Right atrium auricular region (tissue), 2 donors: ENCODE results near the gene B4GALT7. TPM values are rescaled to one million over a fixed set of nuclear protein-coding genes. Genes with fewer than 3 reads are reported as not detected.
"Not testable (repeated sequence)": the region's sequence is repeated elsewhere in the genome, so short reads cannot be mapped to it uniquely, and the experiment has no call there.

Experiments
- DNase-seq: peaks from one replicate; pipeline ENCODE4 v3.0.0-alpha.2; 2019; ENCODE audit warnings: low spot score
- H3K27ac ChIP-seq, 2 donors: fragments of 200-600 bp; sonication (generic); 1 replicate in 1 of 2; 2 replicates in 1 of 2; pipeline ENCODE4 v1.5.1; 2016 to 2019
- H3K27me3 ChIP-seq, 2 donors: fragments of 200-600 bp; sonication (generic); one replicate each; pipeline versions ENCODE4 v1.5.1 to v1.6.0; 2017 to 2019
- H3K36me3 ChIP-seq: fragments of 200-600 bp; sonication (generic); one replicate; pipeline ENCODE4 v1.5.1; 2016
- H3K4me1 ChIP-seq, 2 donors: fragments of 200-600 bp; sonication (generic); one replicate each; pipeline versions ENCODE4 v1.5.1 to v1.6.0; 2017 to 2019
- H3K4me3 ChIP-seq, 2 donors: fragments of 200-600 bp; sonication (generic); 1 replicate in 1 of 2; 2 replicates in 1 of 2; pipeline ENCODE4 v1.5.1; 2017 to 2019; ENCODE audit warnings: mild to moderate bottlenecking in 1 of 2, moderate library complexity in 1 of 2
- H3K9me3 ChIP-seq, 2 donors: fragments of 200-600 bp; sonication (generic); one replicate each; pipeline ENCODE4 v1.5.1; 2019
- total RNA-seq, 2 donors: library from RNA; depleted of rRNA; stranded (reverse); fragments of >200 nt; gene quantifications; one replicate each; pipeline ENCODE4 v1.1.0, GENCODE V29; 2016
- TF ChIP-seq, protein P1 (sequence below), 2 donors: fragments of 200-600 bp; sonication (generic); IDR thresholded peaks; one replicate each; pipeline ENCODE4 v1.5.1; 2019; ENCODE audit warnings: antibody characterized with exemption in 2 of 2

B4GALT7 gene
- total RNA-seq, 2 donors from 2014 or later: 12.2 to 21.3 TPM

DNA sequence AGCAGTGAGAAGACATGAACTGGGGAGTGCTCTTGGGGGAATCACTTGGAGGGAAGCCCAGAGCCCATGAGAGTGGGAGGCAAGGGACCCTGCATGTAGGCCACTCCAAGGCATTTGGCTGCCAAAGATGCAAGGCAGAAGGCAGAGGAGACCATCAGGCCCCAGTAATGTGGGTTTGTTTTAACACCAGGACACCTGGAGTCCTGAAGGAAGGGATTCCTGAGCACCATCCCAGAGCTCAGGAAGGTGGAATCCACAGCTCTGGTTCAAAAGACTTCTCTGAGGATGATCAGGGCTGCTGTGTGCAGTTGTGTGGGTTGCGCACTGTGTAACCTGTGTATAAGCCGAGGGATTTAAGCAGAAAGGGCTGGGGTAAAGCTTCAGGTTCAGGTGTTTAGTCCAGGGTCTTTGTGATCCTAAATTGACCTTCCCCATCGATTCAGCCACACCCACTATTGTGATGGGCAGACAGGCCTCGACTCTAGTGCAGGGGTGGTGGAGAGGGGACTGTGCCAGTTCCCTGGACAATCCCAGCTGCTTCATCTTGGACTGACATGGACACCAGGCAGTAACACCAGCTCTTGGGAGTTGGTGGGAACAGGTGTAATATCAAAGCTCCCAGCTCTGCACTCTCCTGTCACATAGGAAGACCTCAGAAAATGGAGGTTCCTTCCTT is 11.0 kb downstream of the B4GALT7 start:
- Histone ChIP-seq H3K27ac (no peak overlapping the region), H3K9me3 (no peaks in the 10 kb centered on the region), H3K4me3 (no peak overlapping the region), H3K27me3 (no peaks in the 10 kb centered on the region), H3K36me3 (no peaks in the 10 kb centered on the region), H3K4me1 (peaks cover 0 to 9% of the 10 kb centered on the region in 2 donors)
- peak; percentile 44 for DNase-seq
- TF ChIP-seq, protein P1, sequence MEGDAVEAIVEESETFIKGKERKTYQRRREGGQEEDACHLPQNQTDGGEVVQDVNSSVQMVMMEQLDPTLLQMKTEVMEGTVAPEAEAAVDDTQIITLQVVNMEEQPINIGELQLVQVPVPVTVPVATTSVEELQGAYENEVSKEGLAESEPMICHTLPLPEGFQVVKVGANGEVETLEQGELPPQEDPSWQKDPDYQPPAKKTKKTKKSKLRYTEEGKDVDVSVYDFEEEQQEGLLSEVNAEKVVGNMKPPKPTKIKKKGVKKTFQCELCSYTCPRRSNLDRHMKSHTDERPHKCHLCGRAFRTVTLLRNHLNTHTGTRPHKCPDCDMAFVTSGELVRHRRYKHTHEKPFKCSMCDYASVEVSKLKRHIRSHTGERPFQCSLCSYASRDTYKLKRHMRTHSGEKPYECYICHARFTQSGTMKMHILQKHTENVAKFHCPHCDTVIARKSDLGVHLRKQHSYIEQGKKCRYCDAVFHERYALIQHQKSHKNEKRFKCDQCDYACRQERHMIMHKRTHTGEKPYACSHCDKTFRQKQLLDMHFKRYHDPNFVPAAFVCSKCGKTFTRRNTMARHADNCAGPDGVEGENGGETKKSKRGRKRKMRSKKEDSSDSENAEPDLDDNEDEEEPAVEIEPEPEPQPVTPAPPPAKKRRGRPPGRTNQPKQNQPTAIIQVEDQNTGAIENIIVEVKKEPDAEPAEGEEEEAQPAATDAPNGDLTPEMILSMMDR (IDR thresholded peaks at IDR 0.05): no peak

DNA sequence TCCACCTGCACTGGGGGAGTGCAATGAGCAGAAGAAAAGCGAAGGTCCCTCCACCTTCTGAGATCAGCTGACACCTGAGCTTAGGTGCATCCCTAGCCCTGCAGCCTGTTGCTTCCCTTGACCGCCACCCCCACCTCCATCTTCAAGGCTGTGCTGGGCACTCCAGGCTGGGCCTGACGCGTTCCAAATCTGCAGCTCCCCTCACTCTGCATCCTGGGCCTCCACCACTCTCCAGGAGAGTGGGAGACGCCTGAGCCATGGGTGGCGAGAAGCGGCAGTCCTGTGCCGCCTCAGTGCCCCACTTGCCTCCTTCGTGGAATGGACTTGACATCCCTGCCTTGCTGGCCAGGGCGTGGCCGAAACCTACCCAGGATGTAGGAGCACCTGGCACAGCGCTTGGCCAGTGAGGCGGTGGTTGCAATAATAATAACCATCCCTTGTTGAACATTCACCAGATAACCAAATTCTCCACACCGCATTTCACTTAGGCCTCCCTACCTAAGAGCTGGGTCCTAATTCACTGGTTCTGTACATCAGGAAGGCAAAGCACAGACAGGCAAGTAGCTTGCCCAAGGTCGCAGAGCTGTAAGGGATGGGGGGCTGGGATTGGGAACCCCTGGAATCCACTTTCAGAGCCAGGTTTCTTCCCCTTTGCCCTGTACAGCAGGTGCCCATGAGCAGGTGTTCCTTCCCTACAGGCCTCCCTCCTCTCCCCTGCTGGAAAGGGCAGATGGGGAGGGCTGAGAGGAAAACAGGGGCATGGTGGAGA is 11.7 kb downstream of the B4GALT7 start:
- H3K36me3 ChIP-seq: no peaks in the 10 kb centered on the region
- peak; percentile 43 for DNase-seq
- no peaks in the 10 kb centered on the region for H3K9me3 ChIP-seq
- no peak overlapping the region for H3K4me3 ChIP-seq
- TF ChIP-seq, protein P1 (IDR thresholded peaks at IDR 0.05): no peak
- no peaks in the 10 kb centered on the region for H3K27me3 ChIP-seq
- no peak overlapping the region for H3K27ac ChIP-seq
- H3K4me1 ChIP-seq: peaks cover 0 to 9% of the 10 kb centered on the region in 2 donors

DNA sequence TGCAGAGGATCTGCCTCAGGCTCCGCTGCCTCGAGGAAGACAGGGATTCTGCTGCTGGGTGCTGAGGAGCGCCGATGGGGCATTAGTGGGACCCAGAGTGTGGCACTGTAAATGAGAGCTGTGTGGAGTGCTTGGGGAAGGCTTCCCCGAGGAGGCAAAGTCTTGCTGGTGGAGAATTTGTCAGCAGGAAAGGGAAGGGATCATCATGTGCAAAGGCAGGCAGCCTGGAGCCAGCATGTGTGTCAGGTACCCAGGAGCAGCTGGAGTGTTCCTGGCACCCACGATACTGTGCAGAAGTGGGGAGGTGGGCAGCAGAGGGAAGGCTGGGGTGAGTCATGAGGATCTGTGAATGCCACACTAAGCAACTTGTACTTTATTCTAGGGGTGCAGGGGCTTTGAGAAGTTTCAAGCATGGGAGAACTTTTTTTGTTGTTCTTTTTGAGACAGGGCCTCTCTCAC is 12.3 kb downstream of the B4GALT7 start:
- TF ChIP-seq, protein P1 (IDR thresholded peaks at IDR 0.05): no peak
- peak; percentile 44 for DNase-seq
- no peaks in the 10 kb centered on the region for H3K27me3 ChIP-seq

DNA sequence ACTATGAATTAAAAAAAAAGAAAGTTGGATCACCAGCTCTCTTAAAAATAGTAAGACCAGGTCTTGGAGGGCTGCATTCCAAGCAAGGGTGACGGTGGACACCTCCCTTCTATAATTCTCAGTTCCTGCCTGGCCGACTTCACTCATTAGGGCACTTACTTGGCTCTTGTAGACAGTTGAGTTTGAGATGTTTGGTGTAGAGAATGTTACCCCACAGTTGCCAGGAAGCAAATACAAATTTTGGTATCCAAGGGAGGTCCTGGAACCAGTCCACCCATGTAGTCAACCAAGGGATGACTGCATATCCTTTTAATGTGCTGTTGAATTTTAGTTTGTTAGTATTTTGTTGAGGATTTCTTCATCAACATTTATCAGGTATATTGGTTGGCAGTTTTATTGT is 20.6 kb downstream of the B4GALT7 start:
- TF ChIP-seq, protein P1 (IDR thresholded peaks at IDR 0.05): no peak
- H3K27me3 ChIP-seq: no peaks in the 10 kb centered on the region

More for the DNA sequence above, 12.3 kb downstream of the B4GALT7 start:
- Histone ChIP-seq H3K4me1 (peaks cover 0 to 6% of the 10 kb centered on the region in 2 donors), H3K27ac (no peak overlapping the region), H3K9me3 (no peaks in the 10 kb centered on the region), H3K4me3 (no peak overlapping the region), H3K36me3 (no peaks in the 10 kb centered on the region)

DNA sequence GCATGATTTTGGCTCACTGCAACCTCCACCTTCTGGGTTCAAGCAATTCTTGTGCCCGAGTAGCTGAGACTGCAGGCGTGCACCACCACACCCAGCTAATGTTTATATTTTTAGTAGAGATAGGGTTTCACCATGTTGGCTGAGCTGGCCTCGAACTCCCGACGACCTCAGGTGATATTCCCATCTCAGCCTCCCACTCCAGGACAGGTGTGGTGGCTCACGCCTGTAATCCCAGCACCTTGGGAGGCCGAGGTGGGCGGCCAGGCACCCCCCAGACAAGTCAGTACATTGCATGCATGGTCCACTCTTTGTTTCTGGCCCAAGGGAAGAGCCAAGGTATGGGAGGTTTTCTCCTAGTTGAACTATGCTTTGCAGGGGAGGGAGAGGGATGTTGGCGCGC is 24.2 kb downstream of the B4GALT7 start:
- not testable (repeated sequence) for H3K4me1 ChIP-seq, H3K36me3 ChIP-seq, H3K9me3 ChIP-seq, H3K4me3 ChIP-seq, H3K27me3 ChIP-seq, DNase-seq, H3K27ac ChIP-seq

More for the DNA sequence above, 20.6 kb downstream of the B4GALT7 start:
- Histone ChIP-seq H3K27ac (no peak overlapping the region), H3K4me1 (no peaks in the 10 kb centered on the region), H3K4me3 (no peak overlapping the region), H3K9me3 (no peaks in the 10 kb centered on the region), H3K36me3 (peaks cover 20% of the 10 kb centered on the region)
- no peak for DNase-seq

DNA sequence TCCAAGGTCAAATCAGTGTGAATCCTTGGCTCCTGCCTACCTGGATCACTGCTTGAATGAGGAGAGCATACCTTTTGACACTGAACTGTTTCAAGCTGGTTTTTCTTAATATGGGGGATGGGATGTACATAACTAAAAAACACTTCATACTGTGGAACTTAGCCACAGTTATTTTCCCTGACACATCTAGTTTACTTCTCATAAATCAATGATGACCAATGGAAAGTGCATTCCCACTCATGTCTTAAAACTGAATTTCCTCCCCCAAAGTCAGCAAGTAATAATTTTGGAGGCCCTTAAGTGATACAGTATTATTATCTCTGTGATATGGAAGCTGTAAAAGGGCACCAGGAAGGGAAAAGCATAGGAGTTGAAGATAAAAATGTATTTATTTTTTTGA is 30.3 kb downstream of the B4GALT7 start:
- H3K4me1 ChIP-seq, H3K4me3 ChIP-seq, H3K27me3 ChIP-seq, H3K9me3 ChIP-seq, H3K27ac ChIP-seq, DNase-seq, H3K36me3 ChIP-seq: not testable (repeated sequence)

DNA sequence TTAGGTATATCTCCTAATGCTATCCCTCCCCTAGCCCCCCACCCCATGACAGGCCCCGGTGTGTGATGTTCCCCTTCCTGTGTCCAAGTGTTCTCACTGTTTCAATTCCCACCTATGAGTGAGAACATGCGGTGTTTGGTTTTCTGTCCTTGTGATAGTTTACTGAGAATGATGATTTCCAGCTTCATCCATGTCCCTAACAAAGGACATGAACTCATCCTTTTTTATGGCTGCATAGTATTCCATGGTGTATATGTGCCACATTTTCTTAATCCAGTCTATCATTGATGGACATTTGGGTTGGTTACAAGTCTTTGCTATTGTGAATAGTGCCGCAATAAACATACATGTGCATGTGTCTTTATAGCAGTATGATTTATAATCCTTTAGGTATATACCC is 35.0 kb downstream of the B4GALT7 start:
- not testable (repeated sequence) for H3K9me3 ChIP-seq, H3K27ac ChIP-seq, DNase-seq, H3K27me3 ChIP-seq, H3K4me3 ChIP-seq, H3K36me3 ChIP-seq, H3K4me1 ChIP-seq

DNA sequence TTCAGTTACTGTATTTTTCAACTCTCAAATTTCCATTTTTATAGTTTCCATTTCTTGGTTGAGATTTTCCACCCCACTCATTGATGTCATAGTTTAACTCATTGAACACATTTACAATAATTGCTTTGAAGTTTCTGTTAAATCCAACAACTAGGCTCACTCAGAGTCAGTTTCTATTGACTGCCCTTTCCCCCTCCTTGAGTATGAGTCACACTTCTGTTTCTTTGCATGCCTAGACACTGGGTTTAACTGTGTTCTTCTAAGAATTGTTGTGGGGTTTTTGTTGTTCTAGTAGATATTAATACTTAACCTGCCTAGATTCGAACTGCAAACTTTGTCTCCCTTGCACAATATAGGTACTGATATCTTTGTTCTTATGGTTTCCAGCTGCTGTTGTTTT is 45.5 kb downstream of the B4GALT7 start:
- H3K27me3 ChIP-seq, H3K4me1 ChIP-seq, H3K4me3 ChIP-seq, H3K9me3 ChIP-seq, DNase-seq, H3K36me3 ChIP-seq, H3K27ac ChIP-seq: not testable (repeated sequence)

DNA sequence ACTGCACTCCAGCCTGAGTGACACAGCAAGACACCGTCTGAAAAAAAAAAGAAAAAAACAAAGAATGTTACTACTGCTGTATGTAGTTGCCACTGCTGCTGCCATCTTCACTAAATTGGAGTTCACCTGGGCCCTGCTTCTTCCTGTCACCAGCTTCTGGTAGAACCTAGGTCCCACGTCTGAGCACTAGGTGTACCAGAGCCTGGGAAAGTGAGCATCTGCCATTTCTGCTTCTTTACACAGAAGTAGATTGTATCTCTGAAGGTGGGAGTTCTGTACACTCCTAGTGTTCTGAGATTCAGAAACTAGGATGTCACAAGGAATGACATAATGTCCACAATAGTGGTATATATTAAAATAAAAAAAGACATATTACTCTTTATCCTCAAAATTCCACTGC is 51.3 kb downstream of the B4GALT7 start:
- not testable (repeated sequence) for H3K4me1 ChIP-seq, H3K36me3 ChIP-seq, DNase-seq, H3K9me3 ChIP-seq, H3K27me3 ChIP-seq, H3K4me3 ChIP-seq, H3K27ac ChIP-seq

DNA sequence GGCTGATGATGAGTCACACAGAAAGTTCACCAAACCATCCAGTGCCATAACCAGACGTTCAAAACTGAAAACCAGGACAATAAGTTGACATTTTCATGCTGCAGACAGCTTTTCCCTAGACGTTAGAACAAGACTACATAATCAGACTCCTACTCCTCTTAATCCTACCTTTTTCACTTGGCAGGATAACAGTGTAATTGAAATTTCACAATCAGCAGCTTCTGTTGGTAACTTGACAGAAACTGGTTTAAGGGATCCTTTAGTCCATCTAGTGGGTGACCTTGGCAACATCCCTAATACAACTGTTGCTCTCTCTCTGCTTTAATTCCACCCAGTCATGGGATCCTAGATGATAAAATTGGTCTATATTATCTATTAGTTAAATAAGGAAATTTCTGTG is 57.9 kb downstream of the B4GALT7 start:
- not testable (repeated sequence) for H3K4me3 ChIP-seq, H3K27ac ChIP-seq, H3K9me3 ChIP-seq, H3K4me1 ChIP-seq, H3K27me3 ChIP-seq, H3K36me3 ChIP-seq, DNase-seq
